Measurements from ENCODE around the gene NFKBIA.
"Not testable (repeated sequence)": the region's sequence is repeated elsewhere in the genome, so short reads cannot be mapped to it uniquely, and the experiment has no call there.

DNA sequence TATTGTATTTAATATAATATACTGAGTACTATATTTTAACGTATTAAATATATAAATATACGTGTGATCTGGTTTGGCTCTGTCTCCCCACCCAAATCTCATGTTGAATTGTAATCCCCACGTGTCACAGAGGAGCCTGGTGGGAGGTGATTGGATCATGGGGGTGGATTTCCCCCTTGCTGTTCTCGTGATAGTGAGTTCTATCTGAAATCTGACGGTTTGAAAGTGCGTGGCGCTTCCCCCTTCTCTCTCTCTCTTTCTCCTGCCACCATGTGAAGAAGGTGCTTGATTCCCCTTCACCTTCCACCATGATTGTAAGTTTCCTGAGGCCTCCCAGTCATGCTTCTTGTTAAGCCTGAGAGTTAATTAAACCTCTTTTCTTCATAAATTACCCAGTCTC lies 44.9 kb downstream of the NFKBIA start:
- TF ChIP-seq, protein P1, sequence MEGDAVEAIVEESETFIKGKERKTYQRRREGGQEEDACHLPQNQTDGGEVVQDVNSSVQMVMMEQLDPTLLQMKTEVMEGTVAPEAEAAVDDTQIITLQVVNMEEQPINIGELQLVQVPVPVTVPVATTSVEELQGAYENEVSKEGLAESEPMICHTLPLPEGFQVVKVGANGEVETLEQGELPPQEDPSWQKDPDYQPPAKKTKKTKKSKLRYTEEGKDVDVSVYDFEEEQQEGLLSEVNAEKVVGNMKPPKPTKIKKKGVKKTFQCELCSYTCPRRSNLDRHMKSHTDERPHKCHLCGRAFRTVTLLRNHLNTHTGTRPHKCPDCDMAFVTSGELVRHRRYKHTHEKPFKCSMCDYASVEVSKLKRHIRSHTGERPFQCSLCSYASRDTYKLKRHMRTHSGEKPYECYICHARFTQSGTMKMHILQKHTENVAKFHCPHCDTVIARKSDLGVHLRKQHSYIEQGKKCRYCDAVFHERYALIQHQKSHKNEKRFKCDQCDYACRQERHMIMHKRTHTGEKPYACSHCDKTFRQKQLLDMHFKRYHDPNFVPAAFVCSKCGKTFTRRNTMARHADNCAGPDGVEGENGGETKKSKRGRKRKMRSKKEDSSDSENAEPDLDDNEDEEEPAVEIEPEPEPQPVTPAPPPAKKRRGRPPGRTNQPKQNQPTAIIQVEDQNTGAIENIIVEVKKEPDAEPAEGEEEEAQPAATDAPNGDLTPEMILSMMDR (IDR thresholded peaks at IDR 0.05): not testable (repeated sequence)
- not testable (repeated sequence) for TF ChIP-seq POLR2A (IDR thresholded peaks at IDR 0.05)

Data from Peyer's patch (tissue), 4 donors.